Osteoblast (primary cell): ENCODE data around the gene ITGB2. TPM values are rescaled to one million over a fixed set of nuclear protein-coding genes. Genes with fewer than 3 reads are reported as not detected.
A peak's percentile ranks its signal among the peaks of the same experiment; 100 is the strongest.

Experiments
- DNase-seq: peaks from one replicate; pipeline ENCODE4 v3.0.0; 2011; ENCODE audit warnings: low spot score, mixed read lengths; ENCODE audit not compliant: insufficient read length; ENCODE audit errors: missing footprints
- H2AFZ ChIP-seq: 2 replicates; pipeline ENCODE4 v1.6.0; 2011; ENCODE audit warnings: mild to moderate bottlenecking, low read length
- H3K27ac ChIP-seq: 2 replicates; pipeline ENCODE4 v1.5.1; 2011; ENCODE audit warnings: mild to moderate bottlenecking, low read depth, low read length, moderate library complexity
- H3K27me3 ChIP-seq: 2 replicates; pipeline ENCODE4 v1.6.0; 2012; ENCODE audit warnings: mild to moderate bottlenecking, control low read depth, inconsistent platforms, low read length, moderate library complexity; ENCODE audit not compliant: insufficient read depth
- H3K36me3 ChIP-seq: 2 replicates; pipeline ENCODE4 v1.5.1; 2011; ENCODE audit warnings: mild to moderate bottlenecking, low read length, control low read depth, moderate library complexity; ENCODE audit not compliant: insufficient read depth
- H3K4me1 ChIP-seq: 2 replicates; pipeline ENCODE4 v1.5.1; 2011; ENCODE audit warnings: mild to moderate bottlenecking, low read length, control low read depth, moderate library complexity; ENCODE audit not compliant: insufficient read depth
- H3K4me2 ChIP-seq: 2 replicates; pipeline ENCODE4 v1.6.0; 2011; ENCODE audit warnings: mild to moderate bottlenecking, low read length; ENCODE audit not compliant: insufficient read depth
- H3K4me3 ChIP-seq: fragments of 200-600 bp; sonication (generic); 3 replicates; pipeline ENCODE4 v1.5.1; 2012; ENCODE audit warnings: mild to moderate bottlenecking, low read length, inconsistent platforms; ENCODE audit not compliant: insufficient read depth
- H3K79me2 ChIP-seq: 2 replicates; pipeline ENCODE4 v1.6.0; 2012; ENCODE audit warnings: mild to moderate bottlenecking, low read length, control low read depth, inconsistent platforms; ENCODE audit not compliant: insufficient read depth
- H3K9me3 ChIP-seq: 2 replicates; pipeline ENCODE4 v1.5.1; 2011; ENCODE audit warnings: low read depth, low read length, control low read depth
- H4K20me1 ChIP-seq: 2 replicates; pipeline ENCODE4 v1.6.0; 2012; ENCODE audit warnings: mild to moderate bottlenecking, low read length, control low read depth; ENCODE audit not compliant: insufficient read depth
- CTCF ChIP-seq: IDR thresholded peaks from 2 replicates; pipeline ENCODE4 v1.5.1; 2011; ENCODE audit warnings: mild to moderate bottlenecking, low read depth, low read length, moderate library complexity; ENCODE audit errors: extremely low read depth
- total RNA-seq: library from RNA; depleted of rRNA; stranded (reverse); fragments of >200 nt; gene quantifications from 2 replicates; pipeline ENCODE4 v1.2.3, GENCODE V29; 2012

Gene ITGB2
- total RNA-seq, 1 donor, result 15.2 TPM

GRCh38 chr21:44943005-44943685, 22.4 kb upstream of the ITGB2 start:
- Histone ChIP-seq H3K79me2 (peaks cover 80% of the 10 kb centered on the region), H3K4me1 (peaks cover 16% of the 10 kb centered on the region), H4K20me1 (peaks cover 46% of the 10 kb centered on the region), H3K27ac (no peak overlapping the region), H3K9me3 (no peaks in the 10 kb centered on the region), H3K36me3 (peaks cover 20% of the 10 kb centered on the region), H3K4me3 (no peak overlapping the region), H3K27me3 (no peaks in the 10 kb centered on the region), H3K4me2 (no peak overlapping the region), H2AFZ (no peak overlapping the region)
- no peak for TF ChIP-seq CTCF
- DNase-seq, result peak; percentile 90

GRCh38 chr21:44942566-44942965, 21.9 kb upstream of the ITGB2 start:
- H3K9me3 ChIP-seq, result no peaks in the 10 kb centered on the region
- H2AFZ ChIP-seq, result no peak overlapping the region
- H3K27me3 ChIP-seq, result no peaks in the 10 kb centered on the region
- H3K27ac ChIP-seq, result no peak overlapping the region
- H3K4me2 ChIP-seq, result no peak overlapping the region
- peak; percentile 59 for DNase-seq
- H3K4me3 ChIP-seq, result no peak overlapping the region
- peaks cover 76% of the 10 kb centered on the region for H3K79me2 ChIP-seq
- H3K36me3 ChIP-seq, result peaks cover 20% of the 10 kb centered on the region
- no peak for TF ChIP-seq CTCF
- H4K20me1 ChIP-seq, result peaks cover 46% of the 10 kb centered on the region
- peaks cover 16% of the 10 kb centered on the region for H3K4me1 ChIP-seq

GRCh38 chr21:44941567-44941966, 20.9 kb upstream of the ITGB2 start:
- peaks cover 66% of the 10 kb centered on the region for H3K79me2 ChIP-seq
- TF ChIP-seq CTCF, result no peak
- H3K9me3 ChIP-seq, result no peaks in the 10 kb centered on the region
- H3K4me3 ChIP-seq, result no peak overlapping the region
- H3K36me3 ChIP-seq, result peaks cover 20% of the 10 kb centered on the region
- H3K4me1 ChIP-seq, result peaks cover 16% of the 10 kb centered on the region
- H3K27me3 ChIP-seq, result no peaks in the 10 kb centered on the region
- peak overlapping the region; percentile 99 for H3K4me2 ChIP-seq
- no peak overlapping the region for H2AFZ ChIP-seq
- H3K27ac ChIP-seq, result no peak overlapping the region
- peak; percentile 22 for DNase-seq
- peaks cover 43% of the 10 kb centered on the region for H4K20me1 ChIP-seq

- peak overlapping the region; percentile 74 for H2AFZ ChIP-seq
- peak overlapping the region; percentile 72 for H3K27ac ChIP-seq
- peaks cover 37% of the 10 kb centered on the region for H4K20me1 ChIP-seq
- peak overlapping the region; percentile 99 for H3K4me2 ChIP-seq
- TF ChIP-seq CTCF, result no peak
- H3K9me3 ChIP-seq, result no peaks in the 10 kb centered on the region
- peak; percentile 84 for DNase-seq
- H3K36me3 ChIP-seq, result peaks cover 18% of the 10 kb centered on the region
- peaks cover 16% of the 10 kb centered on the region for H3K4me1 ChIP-seq
- no peaks in the 10 kb centered on the region for H3K27me3 ChIP-seq
- peak overlapping the region; percentile 88 for H3K4me3 ChIP-seq
- H3K79me2 ChIP-seq, result peaks cover 55% of the 10 kb centered on the region
These were observed 19.5 kb upstream of the ITGB2 start for GRCh38 chr21:44940116-44940631.
